Astrocyte of the cerebellum (primary cell): ENCODE data around the gene ZNF503.

Source experiments
- DNase-seq: peaks from one replicate; pipeline ENCODE4 v3.0.0-alpha.2; 2011; ENCODE audit warnings: low read depth
- H3K4me3 ChIP-seq: 2 replicates; pipeline ENCODE4 v1.5.1; 2011; ENCODE audit warnings: mild to moderate bottlenecking, low read depth, low read length, moderate library complexity
- in situ Hi-C: cut with HindIII; loops from 2 replicates; pipeline ENCODE4 v1.10.0; 2017; ENCODE audit warnings: low sequenced_read_pairs
- TF ChIP-seq, protein P1 (sequence below): IDR thresholded peaks from 2 replicates; pipeline ENCODE4 v1.5.1; 2012; ENCODE audit warnings: low read length, low read depth, moderate library complexity, mild to moderate bottlenecking; ENCODE audit errors: missing control alignments

ZNF503 gene

DNA sequence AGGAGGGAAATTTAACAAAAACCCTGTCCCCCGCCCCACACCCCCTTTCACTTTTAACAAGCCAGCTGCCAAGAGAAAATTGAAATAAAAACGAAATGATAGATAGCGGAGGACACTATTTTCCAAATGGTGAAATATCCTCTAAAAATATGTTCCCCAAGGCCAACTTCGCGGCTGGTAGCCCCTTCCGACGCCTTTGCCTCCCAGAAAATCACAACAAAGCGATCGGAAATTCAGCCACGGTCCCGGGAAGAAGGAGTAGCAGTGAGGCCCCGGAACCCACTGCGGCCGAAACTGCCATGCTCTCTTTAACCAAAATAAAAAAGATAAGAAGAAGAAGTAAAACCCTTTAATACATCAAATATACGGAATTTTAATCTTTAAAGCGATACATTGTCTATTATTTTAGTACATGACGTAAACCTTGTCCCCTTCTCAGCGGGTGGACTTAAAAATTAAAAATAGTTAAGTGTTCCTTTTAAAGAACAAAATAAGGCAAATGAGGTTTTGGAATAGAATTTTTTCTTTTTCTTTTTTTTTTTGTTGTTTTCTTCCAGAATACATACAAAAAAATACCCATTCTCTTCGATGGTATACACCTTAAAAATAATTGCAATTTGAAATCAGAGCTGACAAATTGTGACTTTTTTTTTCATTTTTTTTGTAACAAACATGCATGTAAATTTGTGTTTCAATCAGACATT lies 3.9 kb downstream of the ZNF503 start:
- H3K4me3 ChIP-seq: peak overlapping the region; percentile 100
- no peak for DNase-seq
- TF ChIP-seq, protein P1, sequence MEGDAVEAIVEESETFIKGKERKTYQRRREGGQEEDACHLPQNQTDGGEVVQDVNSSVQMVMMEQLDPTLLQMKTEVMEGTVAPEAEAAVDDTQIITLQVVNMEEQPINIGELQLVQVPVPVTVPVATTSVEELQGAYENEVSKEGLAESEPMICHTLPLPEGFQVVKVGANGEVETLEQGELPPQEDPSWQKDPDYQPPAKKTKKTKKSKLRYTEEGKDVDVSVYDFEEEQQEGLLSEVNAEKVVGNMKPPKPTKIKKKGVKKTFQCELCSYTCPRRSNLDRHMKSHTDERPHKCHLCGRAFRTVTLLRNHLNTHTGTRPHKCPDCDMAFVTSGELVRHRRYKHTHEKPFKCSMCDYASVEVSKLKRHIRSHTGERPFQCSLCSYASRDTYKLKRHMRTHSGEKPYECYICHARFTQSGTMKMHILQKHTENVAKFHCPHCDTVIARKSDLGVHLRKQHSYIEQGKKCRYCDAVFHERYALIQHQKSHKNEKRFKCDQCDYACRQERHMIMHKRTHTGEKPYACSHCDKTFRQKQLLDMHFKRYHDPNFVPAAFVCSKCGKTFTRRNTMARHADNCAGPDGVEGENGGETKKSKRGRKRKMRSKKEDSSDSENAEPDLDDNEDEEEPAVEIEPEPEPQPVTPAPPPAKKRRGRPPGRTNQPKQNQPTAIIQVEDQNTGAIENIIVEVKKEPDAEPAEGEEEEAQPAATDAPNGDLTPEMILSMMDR: no peak
- in situ Hi-C loops: no loop called here

DNA sequence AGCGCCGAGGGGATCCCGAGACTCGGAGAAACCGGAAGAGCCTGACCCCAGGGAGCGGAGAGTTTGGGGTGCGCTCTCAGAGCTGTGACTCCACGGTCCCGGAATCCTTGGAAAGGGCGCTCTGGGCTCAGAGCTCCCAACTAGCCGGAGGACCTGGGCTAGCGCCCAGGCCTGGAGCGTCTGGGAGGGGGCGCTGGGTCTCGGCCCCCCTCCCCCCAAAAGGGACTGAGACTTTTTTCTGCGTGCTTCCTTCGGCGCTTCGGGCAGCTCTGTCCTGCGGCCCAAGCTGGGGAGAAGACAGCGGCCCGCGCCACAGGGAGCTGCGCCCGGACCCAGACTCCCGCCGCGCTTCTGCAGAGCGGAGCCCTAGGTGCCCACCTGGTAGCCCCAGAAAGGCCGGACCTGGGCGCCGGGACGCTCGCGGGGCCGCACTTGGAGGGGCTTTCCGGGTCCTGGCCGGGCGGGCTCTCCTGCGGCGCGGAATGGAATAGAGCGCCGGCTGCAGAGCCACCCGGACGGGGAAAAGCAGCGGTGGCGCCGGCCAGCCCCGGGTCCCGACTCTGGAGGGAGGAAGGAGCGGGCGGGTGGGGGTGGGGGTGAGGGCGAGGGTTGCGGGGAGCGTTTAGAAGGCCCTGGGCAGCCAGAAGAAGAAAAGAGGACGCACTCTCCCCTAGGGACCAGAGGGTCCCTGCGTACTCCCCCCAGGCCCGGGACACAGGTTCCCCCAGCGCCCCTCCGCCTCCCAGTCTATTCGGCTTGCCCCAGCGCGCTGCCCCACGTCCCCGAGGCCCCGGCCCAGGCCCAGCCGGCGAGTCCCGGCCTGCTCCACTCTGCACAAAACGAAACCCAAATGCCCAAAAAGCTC lies 4.7 kb downstream of the ZNF503 start:
- H3K4me3 ChIP-seq: peak overlapping the region; percentile 100
- DNase-seq: no peak
- in situ Hi-C loops: no loop called here
- TF ChIP-seq, protein P1: no peak

DNA sequence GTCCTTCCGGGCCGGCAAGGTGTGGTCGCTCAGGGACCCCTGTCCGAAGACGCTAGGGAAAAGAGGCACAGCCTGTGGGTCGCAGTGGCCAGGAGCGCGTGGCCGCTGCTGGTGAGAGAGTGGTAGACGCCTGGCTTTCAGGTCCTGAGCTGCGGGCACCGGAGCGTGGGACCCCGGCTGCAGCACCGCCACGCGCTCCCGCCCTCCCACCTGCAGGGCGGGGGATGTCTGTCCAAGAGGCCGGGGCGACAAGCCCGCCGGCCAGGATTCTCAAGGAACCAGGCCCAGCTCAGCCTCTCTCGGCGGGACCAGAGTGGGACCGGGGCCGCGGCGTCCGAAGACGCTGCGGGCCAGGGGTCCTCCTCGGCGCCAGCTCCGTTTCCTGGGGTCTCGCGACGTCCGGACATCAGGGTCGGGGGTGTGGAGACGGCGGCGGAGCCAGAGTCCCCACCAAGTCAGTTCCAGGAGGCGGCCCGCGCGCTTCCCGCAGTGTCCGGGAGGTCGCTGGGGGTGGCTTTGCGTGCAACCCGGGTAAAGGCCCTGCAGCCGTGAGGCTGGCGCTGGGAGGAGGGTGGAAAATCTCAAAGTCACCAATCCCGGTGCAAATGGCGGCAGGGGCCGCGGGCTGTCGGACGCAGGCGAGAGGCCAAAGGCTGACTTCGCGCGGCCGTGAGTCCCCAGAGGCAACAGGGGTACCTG lies 5.5 kb downstream of the ZNF503 start:
- H3K4me3 ChIP-seq: peak overlapping the region; percentile 100
- TF ChIP-seq, protein P1: no peak
- DNase-seq: no peak
- in situ Hi-C loops: no loop called here

DNA sequence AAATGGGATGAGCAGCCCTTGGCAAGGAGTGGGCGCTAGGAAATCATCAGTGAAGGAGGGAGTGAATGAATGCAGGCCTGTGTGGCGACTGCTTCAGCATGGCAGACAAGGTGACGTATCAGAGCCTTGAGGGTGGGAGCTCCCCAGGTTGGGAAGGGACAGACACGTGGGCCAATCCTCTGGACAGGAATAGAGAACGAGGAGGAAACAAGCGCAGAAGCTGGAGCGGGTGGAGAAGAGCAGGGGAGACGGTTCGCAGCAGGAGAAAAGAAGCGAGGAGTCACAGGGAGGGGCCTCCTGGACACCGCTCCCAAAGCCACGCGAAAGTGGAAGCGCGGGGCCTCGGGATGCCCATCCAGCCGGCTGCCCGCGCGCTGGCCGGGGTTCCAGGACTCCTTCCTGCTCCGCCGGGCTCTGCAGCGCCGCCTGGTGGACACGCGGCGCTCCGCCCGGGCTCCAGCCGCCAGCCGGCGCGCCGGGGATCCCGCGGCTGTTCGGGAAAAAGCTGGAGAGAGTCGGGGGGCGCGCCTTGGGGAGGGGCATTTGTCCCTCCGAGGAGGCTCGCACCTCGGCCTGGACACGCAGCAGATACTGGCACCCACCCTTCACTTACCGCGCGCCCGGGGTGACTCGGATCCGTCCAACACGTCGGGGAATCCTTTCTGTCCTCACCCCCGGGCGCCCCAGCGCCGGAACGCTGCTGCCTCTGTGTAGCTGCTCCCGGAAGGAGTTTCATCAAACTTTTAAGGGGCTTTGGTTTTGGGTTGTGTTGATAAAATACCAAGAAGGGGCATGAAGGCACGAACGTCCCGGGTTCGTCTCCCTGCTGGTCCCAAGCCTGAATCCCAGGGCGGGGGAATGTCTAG lies 6.3 kb downstream of the ZNF503 start:
- TF ChIP-seq, protein P1: peak; percentile 79
- no peak for DNase-seq
- peak overlapping the region; percentile 100 for H3K4me3 ChIP-seq
- in situ Hi-C loops: no loop called here

DNA sequence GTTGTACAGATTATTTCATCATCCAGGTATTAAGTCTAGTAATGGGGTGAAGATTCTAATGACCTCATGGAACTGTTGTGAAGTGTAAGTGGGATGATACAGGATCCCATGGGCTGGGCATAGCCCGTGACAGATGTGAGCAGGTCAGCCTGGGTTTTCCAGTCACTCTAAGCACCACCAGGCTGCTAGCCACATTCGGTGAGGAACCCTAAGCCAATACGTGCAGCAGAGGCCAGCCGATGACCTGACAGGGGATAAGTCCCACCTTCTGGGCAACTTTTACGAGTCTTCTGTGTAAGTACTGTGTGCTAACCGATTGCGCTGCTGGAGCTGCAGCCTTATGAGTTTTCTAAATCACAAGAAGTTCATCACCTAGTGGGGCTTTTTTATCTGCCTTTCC lies 7.3 kb downstream of the ZNF503 start:
- no peak overlapping the region for H3K4me3 ChIP-seq
- TF ChIP-seq, protein P1: no peak
- DNase-seq: no peak
- in situ Hi-C loops: no loop called here
